ENCODE results near the gene XIRP2. TPM values are rescaled to one million over a fixed set of nuclear protein-coding genes. Genes with fewer than 3 reads are reported as not detected.

XIRP2 gene
- total and polyA plus RNA-seq, 2 of the 13 experiments (the other 11 are each of a cell fraction or from before 2014, with no cell fraction given) = 0.04 to 0.05 TPM

GRCh38 chr2:167249197-167249596 lies 360.9 kb downstream of the XIRP2 start:
- no peak for TF ChIP-seq ZFP36L2 (CRISPR knock-in tag; IDR thresholded peaks at IDR 0.05)
- peak; percentile 56; the same call in 1 of the 2 replicates for TF ChIP-seq CEBPB (IDR thresholded peaks at IDR 0.05; ENCODE audit: borderline replicate concordance, low read depth, low read length)
- Histone ChIP-seq H3K4me1 (ENCODE audit: insufficient read depth, low read length) (no peaks in the 10 kb centered on the region), H3K36me3 (replicated peaks in 1 of 2; ENCODE audit: control insufficient read depth in 1 of 2, insufficient read depth in 2 of 2, low read length in 2 of 2) (no peaks in the 10 kb centered on the region), H3K9ac (ENCODE audit: insufficient read depth, low read depth, low read length) (no peak overlapping the region), H3K4me2 (ENCODE audit: low read depth, low read length) (no peak overlapping the region), H2AFZ (ENCODE audit: low read length) (no peak overlapping the region), H3K27me3 (ENCODE audit: control insufficient read depth in 1 of 2, insufficient read depth in 2 of 2, low read length in 2 of 2) (peaks cover 0 to 14% of the 10 kb centered on the region in 2 experiments; a peak in 1 of 5 replicates), H3K79me2 (ENCODE audit: insufficient read depth, low read length) (no peaks in the 10 kb centered on the region), H3K9me3 (ENCODE audit: low read length) (no peaks in the 10 kb centered on the region), H3K4me3 (replicated peaks in 1 of 3; ENCODE audit: insufficient read depth in 1 of 3, low read depth in 2 of 3, low read length in 3 of 3) (no peak overlapping the region), H3K27ac (ENCODE audit: extremely low read length, insufficient read depth, low read length) (no peak overlapping the region), H4K20me1 (ENCODE audit: insufficient read depth, low read length) (no peaks in the 10 kb centered on the region)
- no peak for FAIRE-seq
- in situ Hi-C loops (cut with HindIII; ENCODE audit: extremely low pct_ligation_motif_present, low pct_unique_long_range_greater_than_20kb) = no loop called here
- POLR2A ChIA-PET = no interaction called here
- no peak for DNase-seq (ENCODE audit: low spot score)
- 12% methylated on average over 4 of the region's 4 CpGs for WGBS (ENCODE audit: low lambda C conversion rate)
- CTCF ChIA-PET (ENCODE audit: low intra/inter-chr PET ratio, low total read pairs) = no interaction called here
- ATAC-seq = no peak
- intact Hi-C loops (cut with micrococcal nuclease; ENCODE audit: unreplicated experiment) = no loop called here
- no TSS peak for BruUV-seq (replicated peaks)

DNA sequence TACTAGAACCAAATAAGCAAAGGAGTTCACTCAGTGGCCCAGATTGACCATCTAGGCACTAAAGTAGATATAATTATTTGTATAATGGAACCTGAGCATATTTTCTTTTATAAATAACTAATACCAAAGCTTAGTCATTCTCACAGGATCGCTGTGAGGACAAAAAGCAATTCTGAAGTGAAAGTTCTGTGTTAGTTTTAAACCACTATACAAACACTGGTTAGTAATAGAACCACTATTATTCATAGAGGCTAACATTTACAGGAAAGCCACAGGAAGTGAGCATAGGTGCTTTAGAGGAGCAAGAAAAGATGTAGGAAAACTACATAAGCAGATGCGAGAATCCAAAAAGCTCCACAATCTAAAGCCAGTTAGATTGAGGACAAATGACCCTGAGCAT lies 364.7 kb downstream of the XIRP2 start:
- DNase-seq (ENCODE audit: low spot score) (peak; percentile 10), FAIRE-seq (no peak), ATAC-seq (no peak)
- no TSS peak for BruUV-seq (replicated peaks)
- Histone ChIP-seq H3K27me3 (ENCODE audit: control insufficient read depth in 1 of 2, insufficient read depth in 2 of 2, low read length in 2 of 2) (peaks cover 0 to 11% of the 10 kb centered on the region in 2 experiments; a peak in 1 of 5 replicates), H2AFZ (ENCODE audit: low read length) (no peak overlapping the region), H3K79me2 (ENCODE audit: insufficient read depth, low read length) (no peaks in the 10 kb centered on the region), H4K20me1 (ENCODE audit: insufficient read depth, low read length) (no peaks in the 10 kb centered on the region), H3K4me3 (replicated peaks in 1 of 3; ENCODE audit: insufficient read depth in 1 of 3, low read depth in 2 of 3, low read length in 3 of 3) (no peak overlapping the region), H3K4me1 (ENCODE audit: insufficient read depth, low read length) (no peaks in the 10 kb centered on the region), H3K9ac (ENCODE audit: insufficient read depth, low read depth, low read length) (no peak overlapping the region), H3K36me3 (replicated peaks in 1 of 2; ENCODE audit: control insufficient read depth in 1 of 2, insufficient read depth in 2 of 2, low read length in 2 of 2) (no peaks in the 10 kb centered on the region), H3K9me3 (ENCODE audit: low read length) (no peaks in the 10 kb centered on the region), H3K4me2 (ENCODE audit: low read depth, low read length) (no peak overlapping the region), H3K27ac (ENCODE audit: extremely low read length, insufficient read depth, low read length) (no peak overlapping the region)
- 12% methylated on average over 2 of the region's 2 CpGs for WGBS (ENCODE audit: low lambda C conversion rate)
- CTCF ChIA-PET (ENCODE audit: low intra/inter-chr PET ratio, low total read pairs) = no interaction called here
- intact Hi-C loops (cut with micrococcal nuclease; ENCODE audit: unreplicated experiment) = no loop called here
- POLR2A ChIA-PET = no interaction called here
- in situ Hi-C loops (cut with HindIII; ENCODE audit: extremely low pct_ligation_motif_present, low pct_unique_long_range_greater_than_20kb) = loop anchor here (25.0 kb wide), 1 partner anchor 859 kb away; no protein-coding TSS in a partner anchor
- no peak for TF ChIP-seq SIX1 (CRISPR knock-in tag; IDR thresholded peaks at IDR 0.05; ENCODE audit: borderline replicate concordance)
- TF ChIP-seq SMAD9 (CRISPR knock-in tag; IDR thresholded peaks at IDR 0.05) = no peak
- TF ChIP-seq REXO4 (CRISPR knock-in tag; IDR thresholded peaks at IDR 0.05; ENCODE audit: borderline replicate concordance) = no peak
- TF ChIP-seq, protein P1, sequence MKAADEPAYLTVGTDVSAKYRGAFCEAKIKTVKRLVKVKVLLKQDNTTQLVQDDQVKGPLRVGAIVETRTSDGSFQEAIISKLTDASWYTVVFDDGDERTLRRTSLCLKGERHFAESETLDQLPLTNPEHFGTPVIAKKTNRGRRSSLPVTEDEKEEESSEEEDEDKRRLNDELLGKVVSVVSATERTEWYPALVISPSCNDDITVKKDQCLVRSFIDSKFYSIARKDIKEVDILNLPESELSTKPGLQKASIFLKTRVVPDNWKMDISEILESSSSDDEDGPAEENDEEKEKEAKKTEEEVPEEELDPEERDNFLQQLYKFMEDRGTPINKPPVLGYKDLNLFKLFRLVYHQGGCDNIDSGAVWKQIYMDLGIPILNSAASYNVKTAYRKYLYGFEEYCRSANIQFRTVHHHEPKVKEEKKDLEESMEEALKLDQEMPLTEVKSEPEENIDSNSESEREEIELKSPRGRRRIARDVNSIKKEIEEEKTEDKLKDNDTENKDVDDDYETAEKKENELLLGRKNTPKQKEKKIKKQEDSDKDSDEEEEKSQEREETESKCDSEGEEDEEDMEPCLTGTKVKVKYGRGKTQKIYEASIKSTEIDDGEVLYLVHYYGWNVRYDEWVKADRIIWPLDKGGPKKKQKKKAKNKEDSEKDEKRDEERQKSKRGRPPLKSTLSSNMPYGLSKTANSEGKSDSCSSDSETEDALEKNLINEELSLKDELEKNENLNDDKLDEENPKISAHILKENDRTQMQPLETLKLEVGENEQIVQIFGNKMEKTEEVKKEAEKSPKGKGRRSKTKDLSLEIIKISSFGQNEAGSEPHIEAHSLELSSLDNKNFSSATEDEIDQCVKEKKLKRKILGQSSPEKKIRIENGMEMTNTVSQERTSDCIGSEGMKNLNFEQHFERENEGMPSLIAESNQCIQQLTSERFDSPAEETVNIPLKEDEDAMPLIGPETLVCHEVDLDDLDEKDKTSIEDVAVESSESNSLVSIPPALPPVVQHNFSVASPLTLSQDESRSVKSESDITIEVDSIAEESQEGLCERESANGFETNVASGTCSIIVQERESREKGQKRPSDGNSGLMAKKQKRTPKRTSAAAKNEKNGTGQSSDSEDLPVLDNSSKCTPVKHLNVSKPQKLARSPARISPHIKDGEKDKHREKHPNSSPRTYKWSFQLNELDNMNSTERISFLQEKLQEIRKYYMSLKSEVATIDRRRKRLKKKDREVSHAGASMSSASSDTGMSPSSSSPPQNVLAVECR (CRISPR knock-in tag; IDR thresholded peaks at IDR 0.05; ENCODE audit: borderline replicate concordance) = no peak
- TF ChIP-seq ZFP36L1 (CRISPR knock-in tag; IDR thresholded peaks at IDR 0.05) = no peak
- no peak for TF ChIP-seq KMT2B (CRISPR knock-in tag; IDR thresholded peaks at IDR 0.05)
- no peak for TF ChIP-seq ZNF205 (CRISPR knock-in tag; IDR thresholded peaks at IDR 0.05)
- no peak for TF ChIP-seq POGZ (CRISPR knock-in tag; IDR thresholded peaks at IDR 0.05)
